ENCODE results near the gene JUP. TPM values are rescaled to one million over a fixed set of nuclear protein-coding genes. Genes with fewer than 3 reads are reported as not detected.
A peak's percentile ranks its signal among the peaks of the same experiment; 100 is the strongest.

Gene JUP
- total and polyA plus RNA-seq, 2 of the 13 experiments (the other 11 are each of a cell fraction or from before 2014, with no cell fraction given) = 12.1 to 20.6 TPM

- TF ChIP-seq CHD4 (IDR thresholded peaks at IDR 0.05; ENCODE audit: borderline replicate concordance, low read length) = peak; percentile 47; the same call in 1 of the 2 replicates
- TF ChIP-seq ZNF891 (CRISPR knock-in tag; IDR thresholded peaks at IDR 0.05) = no peak
- no peak for TF ChIP-seq ZNF883 (CRISPR knock-in tag; IDR thresholded peaks at IDR 0.05; ENCODE audit: not compliant biosample characterization)
- TF ChIP-seq ARID2 (CRISPR knock-in tag; IDR thresholded peaks at IDR 0.05; ENCODE audit: borderline replicate concordance) = no peak
- TF ChIP-seq ZNF552 (CRISPR knock-in tag; IDR thresholded peaks at IDR 0.05; ENCODE audit: borderline replicate concordance) = no peak
- no peak for TF ChIP-seq REL (CRISPR knock-in tag; conservative IDR thresholded peaks at IDR 0.05)
- no peak; the same call in 1 of the 2 replicates for TF ChIP-seq JUNB (CRISPR knock-in tag; IDR thresholded peaks at IDR 0.05; ENCODE audit: borderline replicate concordance)
- no peak for TF ChIP-seq WIZ (CRISPR knock-in tag; IDR thresholded peaks at IDR 0.05)
- no peak for TF ChIP-seq ZNF775 (CRISPR knock-in tag; IDR thresholded peaks at IDR 0.05; ENCODE audit: borderline replicate concordance)
- TF ChIP-seq ZNF747 (CRISPR knock-in tag; IDR thresholded peaks at IDR 0.05; ENCODE audit: borderline replicate concordance) = peak; percentile 31; the same call in 1 of the 2 replicates
- TF ChIP-seq IRX3 (CRISPR knock-in tag; IDR thresholded peaks at IDR 0.05; ENCODE audit: borderline replicate concordance, low read depth) = no peak
- TF ChIP-seq HOXA7 (CRISPR knock-in tag; IDR thresholded peaks at IDR 0.05) = no peak
- TF ChIP-seq POLR2A (IDR thresholded peaks at IDR 0.05; ENCODE audit: insufficient read depth in 1 of 2, low read depth in 2 of 2, low read length in 2 of 2) = peak; percentile 53 to 86
- TF ChIP-seq ZNF382 (CRISPR knock-in tag; IDR thresholded peaks at IDR 0.05; ENCODE audit: borderline replicate concordance) = no peak
- TF ChIP-seq KDM3A (CRISPR knock-in tag; IDR thresholded peaks at IDR 0.05; ENCODE audit: low read depth) = peak; percentile 65; the same call in 1 of the 2 replicates
- no peak for TF ChIP-seq ZNF672 (CRISPR knock-in tag; IDR thresholded peaks at IDR 0.05)
- TF ChIP-seq, protein P1, sequence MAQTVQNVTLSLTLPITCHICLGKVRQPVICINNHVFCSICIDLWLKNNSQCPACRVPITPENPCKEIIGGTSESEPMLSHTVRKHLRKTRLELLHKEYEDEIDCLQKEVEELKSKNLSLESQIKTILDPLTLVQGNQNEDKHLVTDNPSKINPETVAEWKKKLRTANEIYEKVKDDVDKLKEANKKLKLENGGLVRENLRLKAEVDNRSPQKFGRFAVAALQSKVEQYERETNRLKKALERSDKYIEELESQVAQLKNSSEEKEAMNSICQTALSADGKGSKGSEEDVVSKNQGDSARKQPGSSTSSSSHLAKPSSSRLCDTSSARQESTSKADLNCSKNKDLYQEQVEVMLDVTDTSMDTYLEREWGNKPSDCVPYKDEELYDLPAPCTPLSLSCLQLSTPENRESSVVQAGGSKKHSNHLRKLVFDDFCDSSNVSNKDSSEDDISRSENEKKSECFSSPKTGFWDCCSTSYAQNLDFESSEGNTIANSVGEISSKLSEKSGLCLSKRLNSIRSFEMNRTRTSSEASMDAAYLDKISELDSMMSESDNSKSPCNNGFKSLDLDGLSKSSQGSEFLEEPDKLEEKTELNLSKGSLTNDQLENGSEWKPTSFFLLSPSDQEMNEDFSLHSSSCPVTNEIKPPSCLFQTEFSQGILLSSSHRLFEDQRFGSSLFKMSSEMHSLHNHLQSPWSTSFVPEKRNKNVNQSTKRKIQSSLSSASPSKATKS (CRISPR knock-in tag; IDR thresholded peaks at IDR 0.05) = no peak
- peak; percentile 40; the same call in 1 of the 2 replicates for TF ChIP-seq ARID5B (CRISPR knock-in tag; IDR thresholded peaks at IDR 0.05)
- TF ChIP-seq ZNF414 (CRISPR knock-in tag; IDR thresholded peaks at IDR 0.05) = no peak
- TF ChIP-seq SNAPC2 (CRISPR knock-in tag; IDR thresholded peaks at IDR 0.05) = no peak; the same call in 1 of the 2 replicates
- no peak for TF ChIP-seq ZNF557 (CRISPR knock-in tag; IDR thresholded peaks at IDR 0.05)
- TF ChIP-seq MED13 (CRISPR knock-in tag; IDR thresholded peaks at IDR 0.05) = peak; percentile 46; the same call in 1 of the 2 replicates
- no peak for TF ChIP-seq AHR (CRISPR knock-in tag; IDR thresholded peaks at IDR 0.05)
- TF ChIP-seq SOX6 (IDR thresholded peaks at IDR 0.05) = no peak
- TF ChIP-seq SOX6 (CRISPR knock-in tag; IDR thresholded peaks at IDR 0.05) = no peak; the same call in 1 of the 2 replicates
Observed at GRCh38 chr17:41812381-41813151, 26.1 kb upstream of the JUP start, which contains the start of gene FKBP10 (continued).
